Hepatocyte (in vitro differentiated cells): ENCODE measurements around the gene RNF34. TPM values are rescaled to one million over a fixed set of nuclear protein-coding genes. Genes with fewer than 3 reads are reported as not detected.

ENCODE experiments used
- DNase-seq: peaks from one replicate; pipeline ENCODE4 v3.0.0-alpha.2; 2016; ENCODE audit warnings: low spot score
- H2AFZ ChIP-seq: fragments of 200-600 bp; sonication (generic); 2 replicates; pipeline ENCODE4 v1.6.0; 2016; ENCODE audit warnings: antibody characterized with exemption, mild to moderate bottlenecking
- H3K27ac ChIP-seq: fragments of 200-600 bp; sonication (generic); 2 replicates; pipeline ENCODE4 v1.5.1; 2016; ENCODE audit warnings: mild to moderate bottlenecking
- H3K27me3 ChIP-seq: fragments of 200-600 bp; sonication (generic); 2 replicates; pipeline ENCODE4 v1.6.1; 2016
- H3K36me3 ChIP-seq: fragments of 200-600 bp; sonication (generic); replicated peaks from 2 replicates; pipeline ENCODE4 v1.5.1; 2016; ENCODE audit warnings: low read depth; ENCODE audit not compliant: insufficient read depth
- H3K4me1 ChIP-seq: fragments of 200-600 bp; sonication (generic); 2 replicates; pipeline ENCODE4 v1.5.1; 2016; ENCODE audit warnings: mild to moderate bottlenecking, moderate library complexity; ENCODE audit not compliant: insufficient read depth
- H3K4me2 ChIP-seq: fragments of 200-600 bp; sonication (generic); 2 replicates; pipeline ENCODE4 v1.6.0; 2016
- H3K4me3 ChIP-seq: fragments of 200-600 bp; sonication (generic); 2 replicates; pipeline ENCODE4 v1.5.1; 2016; ENCODE audit warnings: mild to moderate bottlenecking
- H3K79me2 ChIP-seq: fragments of 200-600 bp; sonication (generic); 2 replicates; pipeline ENCODE4 v1.6.0; 2017; ENCODE audit warnings: mild to moderate bottlenecking
- H3K9me2 ChIP-seq: fragments of 200-600 bp; sonication (generic); replicated peaks from 2 replicates; pipeline ENCODE4 v1.6.0; 2017; ENCODE audit warnings: mild to moderate bottlenecking; ENCODE audit not compliant: insufficient read depth
- H3K9me3 ChIP-seq: fragments of 200-600 bp; sonication (generic); 2 replicates; pipeline ENCODE4 v1.5.1; 2016; ENCODE audit warnings: low read depth, mild to moderate bottlenecking
- H4K20me1 ChIP-seq: fragments of 200-600 bp; sonication (generic); 2 replicates; pipeline ENCODE4 v1.6.0; 2016; ENCODE audit warnings: mild to moderate bottlenecking; ENCODE audit not compliant: insufficient read depth, poor library complexity, severe bottlenecking
- EZH2 ChIP-seq: fragments of 200-600 bp; sonication (generic); IDR thresholded peaks from 2 replicates; pipeline ENCODE4 v1.6.1; 2016; ENCODE audit warnings: antibody characterized with exemption, mild to moderate bottlenecking, borderline replicate concordance
- EZH2phosphoT487 ChIP-seq: fragments of 200-600 bp; sonication (generic); IDR thresholded peaks from one replicate; pipeline ENCODE4 v1.6.1; 2018; ENCODE audit warnings: antibody characterized with exemption, mild to moderate bottlenecking, low read depth, moderate library complexity; ENCODE audit not compliant: unreplicated experiment, severe bottlenecking
- WGBS: methylation state at CpG from one replicate; pipeline ENCODE4 v1.1.6; 2016; ENCODE audit warnings: low lambda C conversion rate; ENCODE audit errors: missing lambda C conversion rate; 5-methylcytosine and 5-hydroxymethylcytosine counted together
- polyA plus RNA-seq: library from polyadenylated mRNA; unstranded; fragments of >200 nt; fragmentation: Nextera tagmentation; extraction: Ambion mirVana; gene quantifications from 2 replicates; pipeline ENCODE4 v1.2.1, GENCODE V29; 2016
- total RNA-seq: library from RNA; depleted of rRNA; stranded (reverse); fragments of >200 nt; gene quantifications from 2 replicates; pipeline ENCODE4 v1.2.3, GENCODE V29; 2014
- TF ChIP-seq, protein P1 (sequence below): fragments of 200-600 bp; sonication (generic); IDR thresholded peaks from 2 replicates; pipeline ENCODE4 v1.5.1; 2016; ENCODE audit warnings: antibody characterized with exemption, mild to moderate bottlenecking; ENCODE audit not compliant: poor library complexity

The RNF34 gene
- total and polyA plus RNA-seq, 2 experiments from 2014 or later, result 37.0 to 42.2 TPM

DNA sequence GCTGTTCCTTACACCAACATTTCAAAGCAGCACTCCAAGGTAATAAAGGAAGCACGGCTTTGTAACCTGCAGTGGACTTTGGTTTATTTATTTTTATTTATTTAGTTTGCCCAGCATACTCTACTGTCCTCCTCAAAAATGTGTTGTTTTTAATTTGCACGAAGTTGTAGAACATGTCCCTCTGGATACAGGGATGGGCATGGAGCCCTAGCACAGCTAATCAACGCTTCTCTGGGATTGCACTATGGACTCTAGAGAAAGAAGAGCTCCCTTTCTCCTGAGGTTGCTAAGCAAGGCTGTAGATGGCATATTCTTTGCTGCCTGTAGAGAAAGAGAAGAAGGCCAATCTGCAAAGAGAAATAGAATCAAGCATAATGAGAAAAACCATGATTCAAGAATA, 41.8 kb upstream of the RNF34 start:
- no peak overlapping the region for H3K4me3 ChIP-seq
- no peak for TF ChIP-seq EZH2
- TF ChIP-seq, protein P1, sequence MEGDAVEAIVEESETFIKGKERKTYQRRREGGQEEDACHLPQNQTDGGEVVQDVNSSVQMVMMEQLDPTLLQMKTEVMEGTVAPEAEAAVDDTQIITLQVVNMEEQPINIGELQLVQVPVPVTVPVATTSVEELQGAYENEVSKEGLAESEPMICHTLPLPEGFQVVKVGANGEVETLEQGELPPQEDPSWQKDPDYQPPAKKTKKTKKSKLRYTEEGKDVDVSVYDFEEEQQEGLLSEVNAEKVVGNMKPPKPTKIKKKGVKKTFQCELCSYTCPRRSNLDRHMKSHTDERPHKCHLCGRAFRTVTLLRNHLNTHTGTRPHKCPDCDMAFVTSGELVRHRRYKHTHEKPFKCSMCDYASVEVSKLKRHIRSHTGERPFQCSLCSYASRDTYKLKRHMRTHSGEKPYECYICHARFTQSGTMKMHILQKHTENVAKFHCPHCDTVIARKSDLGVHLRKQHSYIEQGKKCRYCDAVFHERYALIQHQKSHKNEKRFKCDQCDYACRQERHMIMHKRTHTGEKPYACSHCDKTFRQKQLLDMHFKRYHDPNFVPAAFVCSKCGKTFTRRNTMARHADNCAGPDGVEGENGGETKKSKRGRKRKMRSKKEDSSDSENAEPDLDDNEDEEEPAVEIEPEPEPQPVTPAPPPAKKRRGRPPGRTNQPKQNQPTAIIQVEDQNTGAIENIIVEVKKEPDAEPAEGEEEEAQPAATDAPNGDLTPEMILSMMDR, result no peak
- no peak for TF ChIP-seq EZH2phosphoT487
- no peak overlapping the region for H2AFZ ChIP-seq
- H3K4me1 ChIP-seq, result no peaks in the 10 kb centered on the region
- H3K79me2 ChIP-seq, result no peaks in the 10 kb centered on the region
- no peaks in the 10 kb centered on the region for H3K9me2 ChIP-seq
- H3K9me3 ChIP-seq, result no peaks in the 10 kb centered on the region
- no peaks in the 10 kb centered on the region for H3K36me3 ChIP-seq
- no peaks in the 10 kb centered on the region for H3K27me3 ChIP-seq
- no peak overlapping the region for H3K27ac ChIP-seq
- H3K4me2 ChIP-seq, result peak overlapping the region; percentile 13
- no peaks in the 10 kb centered on the region for H4K20me1 ChIP-seq
- peak; percentile 35 for DNase-seq
- WGBS, result 47% methylated on average over 3 of the region's 3 CpGs

DNA sequence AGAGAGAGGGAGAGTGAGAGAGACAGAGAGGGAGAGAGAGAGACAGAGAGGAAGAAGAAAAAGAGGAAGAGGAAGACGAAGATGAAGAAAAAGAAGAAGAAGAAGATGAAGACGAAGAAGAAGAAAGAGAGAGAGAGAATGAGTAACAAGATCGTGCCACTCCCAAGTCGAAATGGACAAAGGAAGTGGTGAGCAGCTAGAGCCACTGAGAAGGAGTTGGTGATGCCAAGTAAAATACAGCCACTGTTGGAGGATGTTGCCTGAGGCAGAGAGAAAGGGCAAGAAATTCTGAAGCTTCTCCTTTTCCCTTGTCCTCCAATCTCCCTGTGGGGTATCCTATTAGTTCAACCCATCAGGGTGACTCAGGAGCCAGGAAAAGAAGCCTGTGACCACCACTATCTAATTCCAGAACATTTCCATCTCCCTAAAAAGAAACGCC, 35.2 kb upstream of the RNF34 start:
- no peaks in the 10 kb centered on the region for H4K20me1 ChIP-seq
- no peak overlapping the region for H3K27ac ChIP-seq
- H3K36me3 ChIP-seq, result no peaks in the 10 kb centered on the region
- H3K27me3 ChIP-seq, result no peaks in the 10 kb centered on the region
- no peaks in the 10 kb centered on the region for H3K79me2 ChIP-seq
- H3K4me3 ChIP-seq, result no peak overlapping the region
- no peak overlapping the region for H3K4me2 ChIP-seq
- H2AFZ ChIP-seq, result no peak overlapping the region
- no peaks in the 10 kb centered on the region for H3K9me3 ChIP-seq
- no peak for TF ChIP-seq EZH2
- no peak for TF ChIP-seq EZH2phosphoT487
- TF ChIP-seq, protein P1, result no peak
- 86% methylated on average over 5 of the region's 5 CpGs for WGBS
- H3K9me2 ChIP-seq, result no peaks in the 10 kb centered on the region
- no peaks in the 10 kb centered on the region for H3K4me1 ChIP-seq
- no peak for DNase-seq

DNA sequence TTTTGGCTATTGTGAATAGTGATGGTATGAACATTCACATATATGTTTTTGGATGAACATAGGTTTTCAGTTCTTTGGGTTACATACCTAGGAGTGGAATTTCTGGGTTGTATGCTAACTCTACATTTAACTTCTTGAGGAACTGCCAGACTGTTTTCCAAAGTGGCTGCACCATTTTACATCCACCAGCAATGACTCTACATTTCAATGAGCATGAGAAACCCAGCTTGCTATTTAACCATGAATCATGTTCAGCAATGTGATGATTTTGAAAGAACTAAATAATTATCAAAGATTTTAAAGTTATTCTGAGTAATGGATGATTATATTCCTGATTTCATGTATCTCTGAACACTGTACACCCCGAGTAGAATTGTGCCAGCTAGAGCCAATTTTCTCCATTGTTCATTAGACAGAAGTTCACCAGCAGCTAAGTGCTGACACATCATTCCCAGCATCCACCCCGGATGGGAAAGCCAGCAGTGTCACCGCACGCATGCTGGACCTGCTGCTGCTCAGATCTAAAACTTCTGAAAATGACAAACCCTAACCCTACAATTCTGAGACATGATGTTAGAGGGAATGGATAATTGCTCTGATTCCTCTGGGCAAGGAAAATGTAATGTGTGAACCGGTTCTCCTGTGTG, 34.4 kb upstream of the RNF34 start:
- Histone ChIP-seq H3K27ac (no peak overlapping the region), H3K36me3 (no peaks in the 10 kb centered on the region), H3K4me3 (no peak overlapping the region), H3K4me1 (no peaks in the 10 kb centered on the region), H4K20me1 (no peaks in the 10 kb centered on the region), H3K9me2 (no peaks in the 10 kb centered on the region), H3K79me2 (no peaks in the 10 kb centered on the region), H2AFZ (no peak overlapping the region), H3K27me3 (no peaks in the 10 kb centered on the region), H3K4me2 (no peak overlapping the region), H3K9me3 (no peaks in the 10 kb centered on the region)
- no peak for DNase-seq
- 69% methylated on average over 5 of the region's 5 CpGs for WGBS
- TF ChIP-seq, protein P1, result no peak
- no peak for TF ChIP-seq EZH2
- TF ChIP-seq EZH2phosphoT487, result no peak
